A549 (cell line): Measurements from ENCODE around the gene CETN2. TPM values are rescaled to one million over a fixed set of nuclear protein-coding genes. Genes with fewer than 3 reads are reported as not detected.

Source experiments
- ATAC-seq, 2 experiments: fragments of 200-7000 bp in 1 of 2; fragments of >200 bp in 1 of 2; cut with Nextera tagmentation in 1 of 2; cut with Tn5 transposase in 1 of 2; 3 replicates each; pipeline versions ENCODE4 v1.8.0 to v1.9.1; 2018 to 2020; ENCODE audit warnings: mild to moderate bottlenecking in 1 of 2, moderate library complexity in 1 of 2
- CTCF ChIA-PET: fragments of 300-600 bp; sonication (Branson Sonifier 250); formaldehyde crosslinking; extraction: SDS; loops from one replicate; lab custom pipeline; 2021; ENCODE audit warnings: antibody characterized with exemption, inconsistent platforms; lab: Yijun Ruan, JAX
- POLR2A ChIA-PET: fragments of 350-600 bp; formaldehyde crosslinking; extraction: SDS; loops from one replicate; lab custom pipeline; 2021; ENCODE audit warnings: antibody characterized with exemption, inconsistent platforms; lab: Yijun Ruan, JAX
- DNase-seq, 2 experiments: peaks; one replicate each; pipeline versions ENCODE4 v3.0.0 to v3.0.0-alpha.2; 2011 to 2016; ENCODE audit warnings: low read depth in 1 of 2, low spot score in 1 of 2
- FAIRE-seq: peaks from 2 replicates; lab custom pipeline; 2011; peaks lifted over from hg19 to GRCh38; lab: Jason Lieb, UNC
- H3K27ac ChIP-seq, 2 experiments: fragments of >200 bp; sonication (Bioruptor Twin); formaldehyde crosslinking; 3 replicates each; pipeline ENCODE4 v1.5.1; 2016 to 2017
- H3K4me1 ChIP-seq: fragments of >200 bp; sonication (Bioruptor Twin); formaldehyde crosslinking; 3 replicates; pipeline ENCODE4 v1.6.1; 2016
- H3K4me2 ChIP-seq: fragments of >200 bp; sonication (Bioruptor Twin); formaldehyde crosslinking; 3 replicates; pipeline ENCODE4 v1.6.1; 2016
- H3K4me3 ChIP-seq: fragments of >200 bp; sonication (Bioruptor Twin); formaldehyde crosslinking; 3 replicates; pipeline ENCODE4 v1.5.1; 2016
- H3K9me3 ChIP-seq: fragments of >200 bp; sonication (Bioruptor Twin); formaldehyde crosslinking; 3 replicates; pipeline ENCODE4 v1.6.1; 2016
- ATOH8 ChIP-seq: fragments of 250-450 bp; sonication (Bioruptor Pico); IDR thresholded peaks from 2 replicates; pipeline ENCODE4 v1.5.0; 2020; ENCODE audit warnings: low read depth, mild to moderate bottlenecking, moderate library complexity
- BCL3 ChIP-seq: fragments of >200 bp; sonication (Bioruptor Twin); formaldehyde crosslinking; IDR thresholded peaks from 3 replicates; pipeline ENCODE4 v1.6.1; 2016
- CHD2 ChIP-seq: fragments of 150-350 bp; IDR thresholded peaks from 2 replicates; pipeline ENCODE4 v1.6.1; 2014; ENCODE audit warnings: low read length; ENCODE audit not compliant: partially characterized antibody
- CHD4 ChIP-seq: fragments of 200-600 bp; sonication (generic); IDR thresholded peaks from 2 replicates; pipeline ENCODE4 v1.6.1; 2016; ENCODE audit warnings: antibody characterized with exemption, mild to moderate bottlenecking, borderline replicate concordance
- E2F6 ChIP-seq: IDR thresholded peaks from 2 replicates; pipeline ENCODE4 v1.6.1; 2012; ENCODE audit warnings: low read depth, borderline replicate concordance
- ELK1 ChIP-seq: fragments of 150-350 bp; IDR thresholded peaks from 2 replicates; pipeline ENCODE4 v1.6.1; 2014; ENCODE audit warnings: low read depth, mild to moderate bottlenecking, low read length
- FOXS1 ChIP-seq: fragments of 250-450 bp; sonication (Bioruptor Pico); IDR thresholded peaks from 2 replicates; pipeline ENCODE4 v1.5.0; 2020; ENCODE audit warnings: mild to moderate bottlenecking, moderate library complexity
- GATA3 ChIP-seq: IDR thresholded peaks from 2 replicates; pipeline ENCODE4 v1.6.1; 2012; ENCODE audit warnings: borderline replicate concordance
- HES2 ChIP-seq: fragments of >200 bp; sonication (Bioruptor Twin); formaldehyde crosslinking; IDR thresholded peaks from 2 replicates; pipeline ENCODE4 v1.6.1; 2016
- HOXA7 ChIP-seq: fragments of 250-450 bp; sonication (Bioruptor Pico); IDR thresholded peaks from 2 replicates; pipeline ENCODE4 v1.5.0; 2020; ENCODE audit warnings: mild to moderate bottlenecking, moderate library complexity
- HOXB5 ChIP-seq: fragments of 250-450 bp; sonication (Bioruptor Pico); IDR thresholded peaks from 2 replicates; pipeline ENCODE4 v1.5.0; 2020; ENCODE audit warnings: mild to moderate bottlenecking, moderate library complexity
- JUNB ChIP-seq: fragments of >200 bp; sonication (Bioruptor Twin); formaldehyde crosslinking; IDR thresholded peaks from 2 replicates; pipeline ENCODE4 v1.6.1; 2016
- MYC ChIP-seq: IDR thresholded peaks from 2 replicates; pipeline ENCODE4 v1.6.1; 2012; ENCODE audit warnings: mild to moderate bottlenecking, inconsistent platforms, low read length, improper control_type of control experiment, borderline replicate concordance
- NFE2L2 ChIP-seq: fragments of 150-350 bp; conservative IDR thresholded peaks from 2 replicates; pipeline ENCODE4 v1.6.1; 2014; ENCODE audit warnings: low read length
- PBX3 ChIP-seq: IDR thresholded peaks from 2 replicates; pipeline ENCODE4 v1.6.1; 2012
- POLR2A ChIP-seq: IDR thresholded peaks from 2 replicates; pipeline ENCODE4 v1.6.1; 2012; ENCODE audit warnings: mild to moderate bottlenecking, low read length
- POLR2AphosphoS2 ChIP-seq: conservative IDR thresholded peaks from 2 replicates; pipeline ENCODE4 v1.6.1; 2012; ENCODE audit warnings: low read length, improper control_type of control experiment, inconsistent platforms
- RAD21 ChIP-seq, 2 experiments: fragments of >200 bp in 1 of 2; sonication (Bioruptor Twin) in 1 of 2; formaldehyde crosslinking in 1 of 2; IDR thresholded peaks in 1 of 2; conservative IDR thresholded peaks in 1 of 2; 2 replicates in 1 of 2; 3 replicates in 1 of 2; pipeline ENCODE4 v1.6.1; 2012 to 2018; ENCODE audit warnings: inconsistent platforms in 1 of 2
- RFX5 ChIP-seq: fragments of 450-650 bp; IDR thresholded peaks from 2 replicates; pipeline ENCODE4 v1.7.1; 2014; ENCODE audit warnings: antibody characterized with exemption, mild to moderate bottlenecking, moderate library complexity
- SMC3 ChIP-seq: fragments of >200 bp; sonication (Bioruptor Twin); formaldehyde crosslinking; IDR thresholded peaks from 3 replicates; pipeline ENCODE4 v1.6.1; 2018; ENCODE audit warnings: inconsistent platforms
- SREBF2 ChIP-seq: fragments of 450-650 bp; IDR thresholded peaks from 2 replicates; pipeline ENCODE4 v1.6.1; 2014; ENCODE audit warnings: mild to moderate bottlenecking, moderate library complexity
- TFCP2L1 ChIP-seq: fragments of 250-450 bp; sonication (Bioruptor Pico); IDR thresholded peaks from 2 replicates; pipeline ENCODE4 v1.5.0; 2021; ENCODE audit warnings: mild to moderate bottlenecking
- ZC3H11A ChIP-seq: fragments of 450-650 bp; IDR thresholded peaks from 2 replicates; pipeline ENCODE4 v1.6.1; 2014; ENCODE audit warnings: antibody characterized with exemption, mild to moderate bottlenecking
- WGBS: methylation state at CpG from one replicate; pipeline ENCODE4 v1.1.6; 2017; ENCODE audit errors: missing lambda C conversion rate; 5-methylcytosine and 5-hydroxymethylcytosine counted together
- polyA plus RNA-seq, 4 experiments: library from polyadenylated mRNA; depleted of rRNA in 3 of 4; stranded (reverse); fragments of >200 nt; fragmentation: RNase III in 1 of 4; extraction: RNeasy Plus Mini Kit Qiagen cat#74134 plus additional on column Dnase treatment in 1 of 4; gene quantifications; 2 replicates in 3 of 4; 3 replicates in 1 of 4; pipeline ENCODE4 v1.2.3, GENCODE V29; 2011 to 2017

The CETN2 gene
- polyA plus RNA-seq, 2 of the 4 experiments (the other 2 are of a cell fraction): 69.2 to 82.6 TPM

- TF ChIP-seq ELK1 (no peak), RFX5 (no peak), HOXA7 (no peak), POLR2AphosphoS2 (no peak)
These were observed 15.2 kb upstream of the CETN2 start (continued) for GRCh38 chrX:152845618-152846240.

- Histone ChIP-seq H3K4me1 (no peaks in the 10 kb centered on the region), H3K4me2 (no peak overlapping the region), H3K27ac (no peak overlapping the region), H3K9me3 (no peaks in the 10 kb centered on the region), H3K4me3 (no peak overlapping the region)
- DNase-seq: no peak
- no peak for ATAC-seq
- 98% methylated on average over 3 of the region's 6 CpGs for WGBS
- CTCF ChIA-PET: no interaction called here
- no peak for FAIRE-seq
- TF ChIP-seq TFCP2L1 (no peak), ZC3H11A (no peak), HOXB5 (CRISPR knock-in tag) (no peak), MYC (no peak), RAD21 (conservative IDR thresholded peaks at IDR 0.05 in 1 of 2, IDR thresholded peaks at IDR 0.05 in 1 of 2) (no peak), HES2 (no peak), SMC3 (no peak), E2F6 (no peak), ATOH8 (CRISPR knock-in tag) (no peak), SREBF2 (no peak), NFE2L2 (no peak), FOXS1 (no peak), POLR2A (no peak), BCL3 (no peak), CHD2 (no peak), GATA3 (no peak), PBX3 (no peak), JUNB (no peak), CHD4 (no peak)
- TF ChIP-seq, all 56 proteins: peak for 0
- POLR2A ChIA-PET: no interaction called here
These were observed 13.7 kb upstream of the CETN2 start for GRCh38 chrX:152844256-152844655.
